GM21723 (cell line): Measurements from ENCODE around the gene CHKA.
A peak's percentile ranks its signal among the peaks of the same experiment; 100 is the strongest.

Experiments
- ATAC-seq: cut with Tn5 transposase; IDR thresholded peaks from one replicate; pipeline ENCODE4 v1.9.1; 2021; ENCODE audit warnings: mild to moderate bottlenecking, moderate library complexity; ENCODE audit not compliant: unreplicated experiment

Gene CHKA

DNA sequence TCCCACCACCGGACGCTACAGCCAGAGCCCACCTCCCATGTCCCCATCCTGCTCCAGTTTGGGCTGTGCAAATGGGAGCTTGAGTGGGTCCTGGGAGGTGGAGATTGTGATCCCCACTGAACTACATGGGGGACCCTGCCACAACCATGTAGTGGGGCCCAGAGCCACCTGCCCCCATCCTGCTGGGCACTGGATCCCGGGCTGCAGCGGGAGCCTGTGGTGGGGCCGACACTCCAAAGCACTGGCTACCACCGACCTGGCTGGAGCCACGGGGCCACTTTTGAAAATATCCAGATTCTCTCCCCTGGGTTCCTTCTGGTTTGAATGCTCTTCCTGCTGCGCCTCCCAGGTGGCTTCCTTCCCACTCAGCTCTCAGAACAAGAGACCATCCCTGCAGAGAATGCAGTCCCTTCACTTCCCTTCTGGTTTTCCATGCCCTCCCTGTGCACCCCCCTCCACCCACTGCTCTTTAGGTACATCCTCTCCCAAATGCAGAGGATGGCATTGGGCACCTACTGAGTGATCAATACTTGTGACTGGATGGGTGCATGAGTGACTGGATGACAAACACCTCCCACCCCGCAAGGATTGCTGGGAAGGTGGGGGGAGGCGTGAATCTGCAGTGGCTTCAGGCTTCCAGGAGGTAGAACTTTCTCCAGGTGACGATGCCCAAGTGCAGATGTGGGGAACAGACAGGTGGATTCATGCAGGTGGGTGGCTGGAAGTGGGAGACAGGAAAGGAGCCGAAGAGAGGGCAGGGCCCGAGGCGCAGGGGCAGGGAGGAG lies 116.4 kb downstream of the CHKA start:
- no peak for ATAC-seq

DNA sequence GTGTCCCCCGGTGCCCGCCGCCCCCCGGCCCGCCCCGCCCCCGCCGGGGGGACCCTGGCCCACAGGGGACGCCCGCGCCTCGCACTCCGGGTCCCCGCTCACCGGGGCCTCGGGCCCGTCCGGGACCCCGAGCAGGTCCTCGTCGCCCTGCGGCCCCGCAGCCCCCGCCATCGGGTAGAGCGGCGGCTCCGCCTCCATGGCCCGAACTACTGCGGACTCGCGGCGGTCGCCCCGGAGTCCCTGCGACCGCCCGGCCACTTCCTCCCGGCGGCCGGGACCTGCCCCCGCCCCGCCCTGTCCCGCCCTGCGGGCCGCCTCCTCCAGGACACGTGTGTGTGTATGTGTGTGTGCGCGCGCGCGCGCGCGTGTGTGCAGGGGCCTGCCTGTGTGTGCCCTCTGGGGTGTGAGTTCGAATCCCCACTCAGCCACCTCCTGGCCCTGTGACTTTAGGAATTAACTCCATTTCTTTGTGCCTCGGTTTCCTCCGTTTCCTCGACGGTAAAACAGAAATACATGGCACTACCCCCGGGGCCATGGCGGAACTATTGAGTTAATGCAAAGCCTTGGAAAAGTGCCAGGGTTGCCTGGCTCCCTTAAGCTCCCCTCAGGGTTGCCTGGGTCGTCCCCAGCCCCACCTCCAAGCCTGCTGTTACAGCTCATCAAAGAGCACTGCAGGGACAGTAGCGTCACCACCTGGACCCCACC lies 117.2 kb downstream of the CHKA start, which contains the start of gene UNC93B1:
Gene UNC93B1, minus strand, starts transcription at position 252 of the 705 bp plus-strand sequence. Its CDS starts 54 bp downstream, at position 198.
- peak; percentile 56 for ATAC-seq

DNA sequence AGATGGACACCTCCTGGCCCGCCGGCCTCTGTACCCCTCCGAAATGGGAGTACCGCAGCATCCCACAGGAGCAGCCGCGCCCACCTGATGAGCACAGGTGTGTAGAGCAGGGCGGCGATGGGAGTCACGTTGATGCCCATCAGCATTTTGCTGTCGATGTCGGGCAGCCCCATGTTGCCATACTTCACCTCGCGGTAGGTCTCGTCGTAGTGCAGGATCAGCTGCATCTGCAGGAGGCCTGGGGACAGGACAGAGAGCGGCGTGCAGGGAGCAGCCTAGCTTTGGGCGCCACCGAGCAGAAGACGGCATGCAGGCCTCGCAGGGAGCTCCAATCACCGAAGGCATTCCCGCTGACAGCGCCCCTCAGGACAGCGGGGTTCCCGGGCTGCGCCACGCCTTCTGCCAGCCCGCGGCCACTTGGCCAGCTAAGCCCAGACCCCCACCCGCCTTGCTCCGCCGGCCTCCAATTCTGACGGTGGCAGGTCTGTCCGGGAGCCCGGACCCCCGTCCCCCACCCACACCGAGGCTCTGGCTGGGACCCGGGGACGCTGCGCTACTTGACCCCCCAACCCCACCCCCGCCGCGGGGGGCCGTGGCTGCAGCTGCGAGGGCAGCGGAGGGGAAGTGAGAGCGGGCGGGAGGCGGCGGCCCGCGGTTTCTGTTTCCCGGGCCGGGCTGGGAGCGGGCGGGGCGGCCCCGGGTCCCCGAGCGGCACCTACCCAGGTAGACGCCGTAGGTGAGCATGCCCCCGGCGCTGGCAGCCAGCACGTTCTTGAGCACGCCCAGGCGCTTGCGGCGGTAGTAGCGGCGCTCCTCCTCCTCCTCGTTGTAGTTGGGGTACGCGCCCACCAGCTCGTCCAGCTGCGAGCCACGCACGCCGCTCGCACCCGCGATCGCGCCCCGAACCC lies 118.0 kb downstream of the CHKA start:
- ATAC-seq: peak; percentile 41
